Hepatocyte (in vitro differentiated cells): ENCODE data around the gene FAM193A. TPM values are rescaled to one million over a fixed set of nuclear protein-coding genes. Genes with fewer than 3 reads are reported as not detected.
A peak's percentile ranks its signal among the peaks of the same experiment; 100 is the strongest.

Experiments
- DNase-seq: peaks from one replicate; pipeline ENCODE4 v3.0.0-alpha.2; 2016; ENCODE audit warnings: low spot score
- H2AFZ ChIP-seq: fragments of 200-600 bp; sonication (generic); 2 replicates; pipeline ENCODE4 v1.6.0; 2016; ENCODE audit warnings: antibody characterized with exemption, mild to moderate bottlenecking
- H3K27ac ChIP-seq: fragments of 200-600 bp; sonication (generic); 2 replicates; pipeline ENCODE4 v1.5.1; 2016; ENCODE audit warnings: mild to moderate bottlenecking
- H3K27me3 ChIP-seq: fragments of 200-600 bp; sonication (generic); 2 replicates; pipeline ENCODE4 v1.6.1; 2016
- H3K36me3 ChIP-seq: fragments of 200-600 bp; sonication (generic); replicated peaks from 2 replicates; pipeline ENCODE4 v1.5.1; 2016; ENCODE audit warnings: low read depth; ENCODE audit not compliant: insufficient read depth
- H3K4me1 ChIP-seq: fragments of 200-600 bp; sonication (generic); 2 replicates; pipeline ENCODE4 v1.5.1; 2016; ENCODE audit warnings: mild to moderate bottlenecking, moderate library complexity; ENCODE audit not compliant: insufficient read depth
- H3K4me2 ChIP-seq: fragments of 200-600 bp; sonication (generic); 2 replicates; pipeline ENCODE4 v1.6.0; 2016
- H3K4me3 ChIP-seq: fragments of 200-600 bp; sonication (generic); 2 replicates; pipeline ENCODE4 v1.5.1; 2016; ENCODE audit warnings: mild to moderate bottlenecking
- H3K79me2 ChIP-seq: fragments of 200-600 bp; sonication (generic); 2 replicates; pipeline ENCODE4 v1.6.0; 2017; ENCODE audit warnings: mild to moderate bottlenecking
- H3K9me2 ChIP-seq: fragments of 200-600 bp; sonication (generic); replicated peaks from 2 replicates; pipeline ENCODE4 v1.6.0; 2017; ENCODE audit warnings: mild to moderate bottlenecking; ENCODE audit not compliant: insufficient read depth
- H3K9me3 ChIP-seq: fragments of 200-600 bp; sonication (generic); 2 replicates; pipeline ENCODE4 v1.5.1; 2016; ENCODE audit warnings: low read depth, mild to moderate bottlenecking
- H4K20me1 ChIP-seq: fragments of 200-600 bp; sonication (generic); 2 replicates; pipeline ENCODE4 v1.6.0; 2016; ENCODE audit warnings: mild to moderate bottlenecking; ENCODE audit not compliant: insufficient read depth, poor library complexity, severe bottlenecking
- CTCF ChIP-seq: fragments of 200-600 bp; sonication (generic); IDR thresholded peaks from 2 replicates; pipeline ENCODE4 v1.5.1; 2016; ENCODE audit warnings: antibody characterized with exemption, mild to moderate bottlenecking; ENCODE audit not compliant: poor library complexity
- EZH2 ChIP-seq: fragments of 200-600 bp; sonication (generic); IDR thresholded peaks from 2 replicates; pipeline ENCODE4 v1.6.1; 2016; ENCODE audit warnings: antibody characterized with exemption, mild to moderate bottlenecking, borderline replicate concordance
- EZH2phosphoT487 ChIP-seq: fragments of 200-600 bp; sonication (generic); IDR thresholded peaks from one replicate; pipeline ENCODE4 v1.6.1; 2018; ENCODE audit warnings: antibody characterized with exemption, mild to moderate bottlenecking, low read depth, moderate library complexity; ENCODE audit not compliant: unreplicated experiment, severe bottlenecking
- WGBS: methylation state at CpG from one replicate; pipeline ENCODE4 v1.1.6; 2016; ENCODE audit warnings: low lambda C conversion rate; ENCODE audit errors: missing lambda C conversion rate; 5-methylcytosine and 5-hydroxymethylcytosine counted together
- polyA plus RNA-seq: library from polyadenylated mRNA; unstranded; fragments of >200 nt; fragmentation: Nextera tagmentation; extraction: Ambion mirVana; gene quantifications from 2 replicates; pipeline ENCODE4 v1.2.1, GENCODE V29; 2016
- total RNA-seq: library from RNA; depleted of rRNA; stranded (reverse); fragments of >200 nt; gene quantifications from 2 replicates; pipeline ENCODE4 v1.2.3, GENCODE V29; 2014

Gene FAM193A
- total and polyA plus RNA-seq, 2 experiments from 2014 or later = 11.4 to 15.8 TPM

GRCh38 chr4:2515830-2516550, 20.5 kb upstream of the FAM193A start:
- Histone ChIP-seq H3K4me1 (no peaks in the 10 kb centered on the region), H2AFZ (no peak overlapping the region), H3K9me2 (no peaks in the 10 kb centered on the region), H3K27me3 (no peaks in the 10 kb centered on the region), H3K4me2 (no peak overlapping the region), H3K27ac (no peak overlapping the region), H4K20me1 (no peaks in the 10 kb centered on the region), H3K79me2 (no peaks in the 10 kb centered on the region), H3K36me3 (no peaks in the 10 kb centered on the region), H3K9me3 (no peaks in the 10 kb centered on the region), H3K4me3 (no peak overlapping the region)
- TF ChIP-seq EZH2 = no peak
- DNase-seq = no peak
- 92% methylated on average over 4 of the region's 4 CpGs for WGBS

DNA sequence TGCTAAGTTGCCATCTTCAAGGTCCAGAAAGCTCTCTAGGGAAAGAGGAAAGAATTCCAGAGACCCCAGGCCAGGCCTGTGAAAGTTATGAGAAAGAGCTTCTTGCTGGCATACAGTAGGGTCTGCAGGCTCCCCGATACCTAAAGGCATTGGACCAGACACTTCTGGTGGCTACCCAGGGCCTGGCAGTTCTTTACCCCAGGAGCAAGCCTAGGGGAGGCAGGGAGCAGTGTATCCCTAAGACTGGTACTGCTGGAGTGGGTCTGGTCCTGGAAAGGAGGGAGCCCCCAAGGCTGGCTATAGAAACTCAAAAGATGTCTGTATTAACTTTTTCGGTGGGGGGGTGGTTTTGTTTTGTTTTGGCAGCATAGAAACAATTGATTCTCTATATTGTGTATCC, 19.8 kb upstream of the FAM193A start:
- Histone ChIP-seq H3K4me3 (no peak overlapping the region), H3K9me3 (no peaks in the 10 kb centered on the region), H3K27ac (no peak overlapping the region), H3K4me2 (no peak overlapping the region), H3K9me2 (no peaks in the 10 kb centered on the region), H3K79me2 (no peaks in the 10 kb centered on the region), H3K36me3 (no peaks in the 10 kb centered on the region), H2AFZ (no peak overlapping the region), H3K4me1 (no peaks in the 10 kb centered on the region), H3K27me3 (no peaks in the 10 kb centered on the region), H4K20me1 (no peaks in the 10 kb centered on the region)
- TF ChIP-seq EZH2 (no peak), EZH2phosphoT487 (no peak), CTCF (no peak)
- no peak for DNase-seq
- 97% methylated on average over 2 of the region's 2 CpGs for WGBS

DNA sequence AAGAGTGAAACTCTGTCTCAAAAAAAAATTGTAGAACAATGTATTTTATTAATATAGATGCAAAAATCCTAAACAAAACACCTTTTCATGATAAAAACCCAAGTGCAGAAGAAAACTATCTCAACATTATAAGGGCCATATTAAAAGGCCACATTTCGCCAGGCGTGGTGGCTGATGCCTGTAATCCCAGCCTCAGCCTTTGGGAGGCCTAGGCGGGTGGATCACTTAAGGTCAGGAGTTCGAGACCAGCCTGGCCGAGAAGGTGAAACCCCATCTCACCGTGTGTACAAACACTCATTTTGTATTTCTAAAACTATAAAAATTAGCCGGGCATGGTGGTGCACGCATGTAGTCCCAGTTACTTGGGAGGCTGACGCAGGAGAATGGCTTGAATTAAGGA, 9.9 kb upstream of the FAM193A start:
- Histone ChIP-seq H3K36me3 (no peaks in the 10 kb centered on the region), H3K79me2 (no peaks in the 10 kb centered on the region), H3K4me1 (no peaks in the 10 kb centered on the region), H2AFZ (no peak overlapping the region), H3K9me2 (no peaks in the 10 kb centered on the region), H3K9me3 (no peaks in the 10 kb centered on the region), H4K20me1 (no peaks in the 10 kb centered on the region), H3K27me3 (no peaks in the 10 kb centered on the region), H3K4me2 (no peak overlapping the region), H3K4me3 (no peak overlapping the region), H3K27ac (no peak overlapping the region)
- WGBS = 97% methylated on average over 9 of the region's 9 CpGs
- no peak for DNase-seq
- TF ChIP-seq EZH2 (no peak), CTCF (no peak), EZH2phosphoT487 (no peak)

- no peak for DNase-seq
- peak overlapping the region; percentile 84 for H3K4me3 ChIP-seq
- no peaks in the 10 kb centered on the region for H3K9me2 ChIP-seq
- H3K4me2 ChIP-seq = peak overlapping the region; percentile 91
- TF ChIP-seq CTCF = no peak
- H3K27me3 ChIP-seq = no peaks in the 10 kb centered on the region
- WGBS = 59% methylated on average over 5 of the region's 5 CpGs
- peak overlapping the region; percentile 89 for H2AFZ ChIP-seq
- peak overlapping the region; percentile 97 for H3K27ac ChIP-seq
- no peaks in the 10 kb centered on the region for H3K36me3 ChIP-seq
- H4K20me1 ChIP-seq = peaks cover 26% of the 10 kb centered on the region
- H3K4me1 ChIP-seq = peaks cover 25% of the 10 kb centered on the region
- no peaks in the 10 kb centered on the region for H3K9me3 ChIP-seq
- H3K79me2 ChIP-seq = peaks cover 32% of the 10 kb centered on the region
Measured at GRCh38 chr4:2534904-2535375, 1.5 kb upstream of the FAM193A start.
